Measurements from ENCODE around the gene CHPF.

The CHPF gene

GRCh38 chr2:219526320-219527075, 17.1 kb downstream of the CHPF start:
- in situ Hi-C loops (cut with MboI; ENCODE audit: low pct_unique_long_range_greater_than_20kb, low sequenced_read_pairs, unreplicated experiment) = no loop called here
- no peak for TF ChIP-seq CTCF (IDR thresholded peaks at IDR 0.05; ENCODE audit: extremely low read depth, insufficient read depth, missing control alignments)
- no peak for DNase-seq (ENCODE audit: low spot score)

GRCh38 chr2:219525533-219526232, 17.9 kb downstream of the CHPF start:
- TF ChIP-seq CTCF (IDR thresholded peaks at IDR 0.05; ENCODE audit: extremely low read depth, insufficient read depth, missing control alignments) = no peak
- no peak for DNase-seq (ENCODE audit: low spot score)
- in situ Hi-C loops (cut with MboI; ENCODE audit: low pct_unique_long_range_greater_than_20kb, low sequenced_read_pairs, unreplicated experiment) = no loop called here

- in situ Hi-C loops (cut with MboI; ENCODE audit: low pct_unique_long_range_greater_than_20kb, low sequenced_read_pairs, unreplicated experiment) = no loop called here
- TF ChIP-seq CTCF (IDR thresholded peaks at IDR 0.05; ENCODE audit: extremely low read depth, insufficient read depth, missing control alignments) = no peak
- no peak for DNase-seq (ENCODE audit: low spot score)
Observed at GRCh38 chr2:219524817-219525216, 18.8 kb downstream of the CHPF start.

DNA sequence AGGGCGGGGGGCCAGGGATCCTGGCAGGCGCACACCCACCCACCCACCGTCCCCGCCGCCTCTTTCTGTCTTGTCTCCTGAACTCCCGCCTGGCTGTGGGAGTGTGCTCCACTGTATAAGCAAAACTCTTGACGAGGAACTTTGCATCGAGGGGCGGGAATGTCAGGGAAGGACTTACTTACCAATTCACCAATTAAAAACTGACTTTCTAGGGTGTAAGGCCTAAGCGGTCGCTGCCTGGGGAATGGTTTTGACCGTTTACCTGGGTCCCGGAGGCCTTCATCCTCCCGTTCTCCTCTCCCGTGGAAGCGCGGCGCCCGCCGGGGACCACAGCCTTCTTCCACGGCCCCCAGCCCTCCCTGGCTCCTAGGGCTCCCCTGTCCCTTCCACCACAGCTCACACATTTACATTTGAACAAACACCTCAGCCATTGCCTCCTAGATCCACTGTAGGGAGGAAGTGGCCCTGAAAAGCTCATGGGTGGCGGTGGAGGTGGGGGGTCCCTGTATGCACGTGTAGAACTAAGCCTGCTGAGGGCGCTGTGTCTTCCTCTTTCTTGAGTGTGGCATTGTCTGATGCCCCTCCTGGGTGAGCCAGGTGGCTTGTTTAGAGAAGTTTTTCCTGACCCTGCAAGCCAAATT, 20.5 kb downstream of the CHPF start:
- TF ChIP-seq CTCF (IDR thresholded peaks at IDR 0.05; ENCODE audit: extremely low read depth, insufficient read depth, missing control alignments) = no peak
- no peak for DNase-seq (ENCODE audit: low spot score)
- in situ Hi-C loops (cut with MboI; ENCODE audit: low pct_unique_long_range_greater_than_20kb, low sequenced_read_pairs, unreplicated experiment) = no loop called here

DNA sequence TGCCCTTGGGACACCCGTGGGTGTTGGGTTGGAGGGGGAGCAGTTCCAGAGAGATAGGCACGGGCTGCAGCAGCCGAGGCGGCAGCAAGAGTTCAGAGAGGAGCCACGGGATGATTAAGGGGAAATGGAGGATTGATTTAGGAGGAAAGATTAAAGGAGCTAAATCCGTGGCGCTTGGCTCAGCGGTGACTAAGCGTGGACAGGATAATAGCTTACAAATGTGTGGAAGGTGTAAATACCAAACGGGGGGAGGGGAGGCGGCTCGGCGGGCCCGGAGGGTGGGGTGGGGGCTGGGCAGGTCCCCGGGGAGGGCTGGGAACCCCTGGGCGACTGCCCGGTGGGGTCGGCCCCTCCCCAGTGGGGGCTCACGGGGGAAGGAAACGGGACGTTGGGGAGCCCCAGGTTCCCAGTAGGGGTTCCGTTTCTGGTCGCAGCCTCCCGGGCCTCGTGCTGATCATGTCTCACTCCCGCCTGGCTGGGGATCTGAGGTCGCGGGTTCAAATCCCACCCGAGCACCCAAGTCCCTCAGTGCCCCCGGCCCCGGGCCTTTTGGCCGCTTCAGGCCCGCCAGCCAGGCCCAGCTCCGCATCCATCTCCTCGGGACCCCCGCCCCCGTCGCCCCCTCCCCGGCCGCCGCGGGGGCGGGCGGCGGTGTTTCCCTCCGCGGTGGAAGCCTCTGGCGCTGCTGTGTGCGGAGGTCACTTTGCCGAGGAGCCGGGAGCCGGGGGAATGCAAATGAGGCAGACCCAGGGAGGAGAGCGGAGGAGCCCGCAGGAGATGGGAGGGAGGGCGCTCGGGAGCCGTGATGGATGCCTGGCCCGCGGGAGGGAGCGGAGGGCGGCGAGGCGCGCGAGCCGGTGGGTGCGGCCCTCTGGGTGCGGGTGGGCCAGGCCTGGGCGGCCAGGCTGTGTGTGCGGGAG, 21.2 kb downstream of the CHPF start:
- DNase-seq (ENCODE audit: low spot score) = no peak

More for the DNA sequence above, 21.2 kb downstream of the CHPF start:
- in situ Hi-C loops (cut with MboI; ENCODE audit: low pct_unique_long_range_greater_than_20kb, low sequenced_read_pairs, unreplicated experiment) = no loop called here
- TF ChIP-seq CTCF (IDR thresholded peaks at IDR 0.05; ENCODE audit: extremely low read depth, insufficient read depth, missing control alignments) = no peak

All from GM13977 (cell line).